GM23338 (cell line): ENCODE data around the gene RND3. TPM values are rescaled to one million over a fixed set of nuclear protein-coding genes. Genes with fewer than 3 reads are reported as not detected.

Experiments used
- ATAC-seq: fragments of 200-7000 bp; cut with Tn5 transposase; 3 replicates; pipeline ENCODE4 v1.9.1; 2020
- DNase-seq: peaks from one replicate; pipeline ENCODE4 v3.0.0-alpha.2; 2015; ENCODE audit warnings: low spot score
- H2AFZ ChIP-seq: fragments of 200-600 bp; sonication (generic); 2 replicates; pipeline ENCODE4 v1.8.0; 2016; ENCODE audit warnings: antibody characterized with exemption, mild to moderate bottlenecking, moderate library complexity
- H3F3A ChIP-seq: fragments of 200-600 bp; sonication (generic); replicated peaks from 2 replicates; pipeline ENCODE4 v1.8.0; 2017; ENCODE audit warnings: antibody characterized with exemption, mixed run types, low read depth
- H3K27ac ChIP-seq: fragments of 200-600 bp; sonication (generic); 2 replicates; pipeline ENCODE4 v1.6.1; 2016; ENCODE audit warnings: low read depth
- H3K27me3 ChIP-seq: fragments of 200-600 bp; sonication (generic); 2 replicates; pipeline ENCODE4 v1.8.0; 2016; ENCODE audit warnings: mild to moderate bottlenecking, mixed run types, moderate library complexity; ENCODE audit not compliant: insufficient read depth
- H3K36me3 ChIP-seq: fragments of 200-600 bp; sonication (generic); 2 replicates; pipeline ENCODE4 v1.8.0; 2016; ENCODE audit warnings: mild to moderate bottlenecking; ENCODE audit not compliant: insufficient read depth
- H3K4me1 ChIP-seq: fragments of 200-600 bp; sonication (generic); 2 replicates; pipeline ENCODE4 v1.8.0; 2016; ENCODE audit warnings: mild to moderate bottlenecking, moderate library complexity; ENCODE audit not compliant: insufficient read depth
- H3K4me2 ChIP-seq: fragments of 200-600 bp; sonication (generic); 2 replicates; pipeline ENCODE4 v1.7.1; 2017; ENCODE audit warnings: mixed run types
- H3K4me3 ChIP-seq: fragments of 200-600 bp; sonication (generic); 2 replicates; pipeline ENCODE4 v1.6.1; 2016; ENCODE audit warnings: mixed run types
- H3K79me2 ChIP-seq: fragments of 200-600 bp; sonication (generic); replicated peaks from 2 replicates; pipeline ENCODE4 v1.8.0; 2017; ENCODE audit warnings: mild to moderate bottlenecking; ENCODE audit not compliant: insufficient read depth
- H3K9me2 ChIP-seq: fragments of 200-600 bp; sonication (generic); 2 replicates; pipeline ENCODE4 v1.8.0; 2017; ENCODE audit not compliant: insufficient read depth
- H4K20me1 ChIP-seq: fragments of 200-600 bp; sonication (generic); replicated peaks from 2 replicates; pipeline ENCODE4 v1.8.0; 2017; ENCODE audit warnings: mild to moderate bottlenecking; ENCODE audit not compliant: insufficient read depth
- H3K27ac Mint-ChIP-seq: 2 replicates; pipeline ENCODE4 v1.8.0; 2020; ENCODE audit warnings: inconsistent platforms, mild to moderate bottlenecking, moderate library complexity, mixed read lengths
- H3K27me3 Mint-ChIP-seq: 3 replicates; pipeline ENCODE4 v1.8.0; 2022; ENCODE audit warnings: low read depth, mild to moderate bottlenecking, moderate library complexity, mixed read lengths, inconsistent platforms; ENCODE audit not compliant: insufficient read depth, poor library complexity
- H3K36me3 Mint-ChIP-seq: 3 replicates; pipeline ENCODE4 v1.8.0; 2021; ENCODE audit warnings: low read depth, mild to moderate bottlenecking, inconsistent platforms, moderate library complexity, mixed read lengths
- H3K4me1 Mint-ChIP-seq: 3 replicates; pipeline ENCODE4 v1.8.0; 2020; ENCODE audit warnings: mild to moderate bottlenecking, inconsistent platforms, mixed read lengths
- H3K4me3 Mint-ChIP-seq: 3 replicates; pipeline ENCODE4 v1.8.0; 2021; ENCODE audit warnings: moderate library complexity, mild to moderate bottlenecking, inconsistent platforms, mixed read lengths
- H3K9me3 Mint-ChIP-seq: 3 replicates; pipeline ENCODE4 v1.8.0; 2020; ENCODE audit warnings: moderate library complexity, mild to moderate bottlenecking, inconsistent platforms, mixed read lengths
- CTCF ChIP-seq, 2 experiments: fragments of 200-600 bp in 1 of 2; sonication (generic) in 1 of 2; conservative IDR thresholded peaks; 2 replicates each; pipeline versions ENCODE4 v1.5.1 to v1.6.1; 2016 to 2017; ENCODE audit warnings: antibody characterized with exemption in 2 of 2, low read depth in 2 of 2, mild to moderate bottlenecking in 2 of 2, moderate library complexity in 1 of 2
- ETS1 ChIP-seq: IDR thresholded peaks from 2 replicates; pipeline ENCODE4 v1.6.1; 2016; ENCODE audit warnings: antibody characterized with exemption
- EZH2 ChIP-seq: fragments of 200-600 bp; sonication (generic); IDR thresholded peaks from one replicate; pipeline ENCODE4 v1.8.0; 2017; ENCODE audit warnings: antibody characterized with exemption, mild to moderate bottlenecking, low read depth; ENCODE audit not compliant: unreplicated experiment
- EZH2phosphoT487 ChIP-seq: fragments of 200-600 bp; sonication (generic); IDR thresholded peaks from one replicate; pipeline ENCODE4 v1.8.1; 2018; ENCODE audit warnings: antibody characterized with exemption; ENCODE audit not compliant: unreplicated experiment
- JUNB ChIP-seq: IDR thresholded peaks from one replicate; pipeline ENCODE4 v1.6.1; 2016; ENCODE audit warnings: antibody characterized with exemption; ENCODE audit not compliant: unreplicated experiment
- POLR2AphosphoS5 ChIP-seq: IDR thresholded peaks from 2 replicates; pipeline ENCODE4 v1.6.1; 2016; ENCODE audit warnings: antibody characterized with exemption, low read depth
- STAT1 ChIP-seq: IDR thresholded peaks from one replicate; pipeline ENCODE4 v1.6.1; 2016; ENCODE audit warnings: antibody characterized with exemption; ENCODE audit not compliant: unreplicated experiment
- ZNF114 ChIP-seq: fragments of 250-450 bp; sonication (Bioruptor Pico); IDR thresholded peaks from 2 replicates; pipeline ENCODE4 v1.5.0; 2020; ENCODE audit warnings: mild to moderate bottlenecking, moderate library complexity
- ZNF331 ChIP-seq: fragments of 250-450 bp; sonication (Bioruptor Pico); IDR thresholded peaks from 2 replicates; pipeline ENCODE4 v1.5.0; 2020; ENCODE audit warnings: low read depth, mild to moderate bottlenecking, moderate library complexity
- ZNF462 ChIP-seq: fragments of 250-450 bp; sonication (Bioruptor Pico); IDR thresholded peaks from 2 replicates; pipeline ENCODE4 v1.5.0; 2020; ENCODE audit warnings: mild to moderate bottlenecking, moderate library complexity
- polyA plus RNA-seq: library from polyadenylated mRNA; unstranded; fragments of >200 nt; fragmentation: Nextera tagmentation; extraction: Ambion mirVana; gene quantifications from 2 replicates; pipeline ENCODE4 v1.2.1, GENCODE V29; 2016
- total RNA-seq: library from RNA; depleted of rRNA; stranded (reverse); fragments of >200 nt; shearing (Covaris generic); gene quantifications from 2 replicates; pipeline ENCODE4 v1.2.3, GENCODE V29; 2014

RND3 gene
- total and polyA plus RNA-seq, 2 experiments from 2014 or later, result 48.2 to 55.3 TPM

- no peak overlapping the region for H3K4me3 ChIP-seq
- no peak overlapping the region for H3K27ac ChIP-seq
- H2AFZ ChIP-seq, result no peak overlapping the region
- Mint-ChIP-seq H3K27me3 (no peaks in the 10 kb centered on the region), H3K4me3 (no peak overlapping the region), H3K9me3 (no peaks in the 10 kb centered on the region), H3K36me3 (peaks cover 24% of the 10 kb centered on the region), H3K27ac (no peak overlapping the region), H3K4me1 (no peaks in the 10 kb centered on the region; the same call in 2 of the 3 replicates)
- H3F3A ChIP-seq, result peaks cover under 1% of the 10 kb centered on the region; the same call in 1 of the 2 replicates
- no peaks in the 10 kb centered on the region for H3K27me3 ChIP-seq
- H3K4me1 ChIP-seq, result no peaks in the 10 kb centered on the region
- TF ChIP-seq POLR2AphosphoS5, result no peak
- no peak for TF ChIP-seq ZNF114 (CRISPR knock-in tag)
- TF ChIP-seq JUNB, result no peak
- TF ChIP-seq EZH2phosphoT487, result no peak
- TF ChIP-seq EZH2, result no peak
- no peak for TF ChIP-seq ZNF331
- TF ChIP-seq ETS1, result no peak
- H3K4me2 ChIP-seq, result no peak overlapping the region
- H3K79me2 ChIP-seq, result no peaks in the 10 kb centered on the region
- H3K9me2 ChIP-seq, result no peaks in the 10 kb centered on the region
- no peak for DNase-seq
- no peak for ATAC-seq
- H4K20me1 ChIP-seq, result 0 out of 2 replicates have a peak, but pooled peaks cover 4% of the 10 kb centered on the region
- peaks cover 10% of the 10 kb centered on the region for H3K36me3 ChIP-seq
These were observed 22.5 kb downstream of the RND3 start for GRCh38 chr2:150464986-150465385.

GRCh38 chr2:150464270-150464669 lies 23.2 kb downstream of the RND3 start:
- Histone ChIP-seq H3K4me2 (no peak overlapping the region), H3K4me1 (no peaks in the 10 kb centered on the region), H3K27ac (no peak overlapping the region), H3K27me3 (no peaks in the 10 kb centered on the region), H3F3A (no peaks in the 10 kb centered on the region), H3K79me2 (no peaks in the 10 kb centered on the region), H3K9me2 (no peaks in the 10 kb centered on the region), H3K4me3 (no peak overlapping the region), H3K36me3 (peaks cover 3% of the 10 kb centered on the region; the same call in 1 of the 2 replicates), H2AFZ (no peak overlapping the region), H4K20me1 (no peaks in the 10 kb centered on the region)
- H3K4me3 Mint-ChIP-seq, result no peak overlapping the region
- peaks cover 17% of the 10 kb centered on the region; the same call in 2 of the 3 replicates for H3K36me3 Mint-ChIP-seq
- no peaks in the 10 kb centered on the region for H3K9me3 Mint-ChIP-seq
- no peak for DNase-seq
- H3K27ac Mint-ChIP-seq, result no peak overlapping the region
- H3K27me3 Mint-ChIP-seq, result no peaks in the 10 kb centered on the region
- ATAC-seq, result no peak
- no peaks in the 10 kb centered on the region; the same call in 2 of the 3 replicates for H3K4me1 Mint-ChIP-seq
- TF ChIP-seq POLR2AphosphoS5 (no peak), ETS1 (no peak), ZNF114 (CRISPR knock-in tag) (no peak), ZNF331 (no peak), STAT1 (no peak), ZNF462 (no peak), CTCF (conservative IDR thresholded peaks at IDR 0.05; ENCODE audit: low read depth in 2 of 2) (no peak), JUNB (no peak), EZH2 (no peak)
